T-helper 17 cell (primary cell): Measurements from ENCODE around the gene RPL18A. TPM values are rescaled to one million over a fixed set of nuclear protein-coding genes. Genes with fewer than 3 reads are reported as not detected.

Experiments
- ATAC-seq: fragments of 150-1000 bp; cut with Tn5 transposase; 2 replicates; pipeline ENCODE4 v1.10.0; 2021; ENCODE audit warnings: mild to moderate bottlenecking, moderate library complexity
- DNase-seq, 3 donors: peaks; one replicate each; pipeline versions ENCODE4 v3.0.0 to v3.0.0-alpha.2; 2020 to 2021
- H3K9me3 ChIP-seq: one replicate; pipeline ENCODE4 v1.7.0; 2013; ENCODE audit warnings: low read length, mild to moderate bottlenecking; ENCODE audit not compliant: control insufficient read depth, poor library complexity, severe bottlenecking
- H3K27ac Mint-ChIP-seq: one replicate; pipeline ENCODE4 v1.8.0; 2022; ENCODE audit warnings: mild to moderate bottlenecking, moderate library complexity, mixed read lengths
- H3K27me3 Mint-ChIP-seq: one replicate; pipeline ENCODE4 v1.8.0; 2022; ENCODE audit warnings: mixed read lengths
- H3K36me3 Mint-ChIP-seq: one replicate; pipeline ENCODE4 v1.8.0; 2022; ENCODE audit warnings: low read depth, mixed read lengths
- H3K4me1 Mint-ChIP-seq: one replicate; pipeline ENCODE4 v1.8.0; 2022; ENCODE audit warnings: mild to moderate bottlenecking, mixed read lengths
- H3K4me3 Mint-ChIP-seq: one replicate; pipeline ENCODE4 v1.8.0; 2022; ENCODE audit warnings: mild to moderate bottlenecking, moderate library complexity, mixed read lengths
- total RNA-seq, 4 donors: library from RNA in 2 of 4; stranded (reverse) in 2 of 4; gene quantifications; one replicate each; pipeline ENCODE4 v1.2.3 and lab custom pipeline; 2022 to 2026

Gene RPL18A
- total RNA-seq, 2 donors from 2014 or later: 3,447 to 3,486 TPM

GRCh38 chr19:17832443-17833208 lies 27.1 kb upstream of the RPL18A start:
- H3K27ac Mint-ChIP-seq: no peak overlapping the region
- H3K9me3 ChIP-seq: no peaks in the 10 kb centered on the region
- H3K4me3 Mint-ChIP-seq: no peak overlapping the region
- H3K36me3 Mint-ChIP-seq: peaks cover 19% of the 10 kb centered on the region
- ATAC-seq (no peak), DNase-seq (no peak)
- no peaks in the 10 kb centered on the region for H3K27me3 Mint-ChIP-seq
- peaks cover 22% of the 10 kb centered on the region for H3K4me1 Mint-ChIP-seq

- peaks cover 17% of the 10 kb centered on the region for H3K4me1 Mint-ChIP-seq
- H3K4me3 Mint-ChIP-seq: no peak overlapping the region
- DNase-seq: no peak
- peaks cover 16% of the 10 kb centered on the region for H3K36me3 Mint-ChIP-seq
- H3K27me3 Mint-ChIP-seq: no peaks in the 10 kb centered on the region
- peak; percentile 41 for ATAC-seq
- no peaks in the 10 kb centered on the region for H3K9me3 ChIP-seq
- peak overlapping the region; percentile 86 for H3K27ac Mint-ChIP-seq
These were observed 25.1 kb upstream of the RPL18A start for GRCh38 chr19:17834350-17835181.

GRCh38 chr19:17835182-17836006 lies 24.3 kb upstream of the RPL18A start:
- peak overlapping the region; percentile 86 for H3K27ac Mint-ChIP-seq
- DNase-seq (no peak), ATAC-seq (no peak)
- H3K27me3 Mint-ChIP-seq: no peaks in the 10 kb centered on the region
- H3K4me1 Mint-ChIP-seq: peaks cover 17% of the 10 kb centered on the region
- peak overlapping the region; percentile 53 for H3K4me3 Mint-ChIP-seq
- peaks cover 14% of the 10 kb centered on the region for H3K36me3 Mint-ChIP-seq
- no peaks in the 10 kb centered on the region for H3K9me3 ChIP-seq

- peaks cover 13% of the 10 kb centered on the region for H3K36me3 Mint-ChIP-seq
- H3K27ac Mint-ChIP-seq: peak overlapping the region; percentile 86
- peaks cover 20% of the 10 kb centered on the region for H3K4me1 Mint-ChIP-seq
- H3K4me3 Mint-ChIP-seq: no peak overlapping the region
- ATAC-seq (no peak), DNase-seq (no peak)
- H3K9me3 ChIP-seq: no peaks in the 10 kb centered on the region
- H3K27me3 Mint-ChIP-seq: no peaks in the 10 kb centered on the region
These were observed 23.2 kb upstream of the RPL18A start for GRCh38 chr19:17836530-17836929.

- no peaks in the 10 kb centered on the region for H3K9me3 ChIP-seq
- Mint-ChIP-seq H3K4me1 (peaks cover 18% of the 10 kb centered on the region), H3K4me3 (no peak overlapping the region), H3K27ac (peak overlapping the region; percentile 8), H3K36me3 (peaks cover 13% of the 10 kb centered on the region), H3K27me3 (no peaks in the 10 kb centered on the region)
- no peak for DNase-seq
- ATAC-seq: no peak
These were observed 21.7 kb upstream of the RPL18A start for GRCh38 chr19:17837972-17838371.

GRCh38 chr19:17840019-17840418 lies 19.7 kb upstream of the RPL18A start:
- H3K27ac Mint-ChIP-seq: no peak overlapping the region
- no peak overlapping the region for H3K4me3 Mint-ChIP-seq

DNA sequence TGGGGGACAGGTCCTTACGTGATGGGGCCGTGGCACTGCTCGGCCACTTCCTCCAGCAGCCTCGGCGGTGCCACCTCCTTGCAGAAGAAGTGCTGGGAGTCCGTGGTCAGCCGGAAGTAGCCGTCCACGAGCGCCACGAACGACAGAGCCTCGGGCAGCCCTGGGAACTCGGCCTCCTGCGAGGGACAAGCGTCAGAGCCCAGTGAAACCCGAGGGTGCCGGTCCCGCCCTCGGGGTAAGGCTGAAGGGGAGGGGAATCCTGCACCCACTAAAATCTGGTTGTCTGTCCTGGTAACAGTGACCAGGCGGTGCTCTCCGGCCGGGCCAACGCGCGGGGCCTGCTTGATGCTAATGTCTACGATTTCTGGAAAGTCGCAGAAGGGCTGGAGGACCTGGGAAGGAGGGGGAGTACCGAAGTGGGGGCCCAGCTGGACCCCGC lies 18.3 kb upstream of the RPL18A start:
- H3K27me3 Mint-ChIP-seq: no peaks in the 10 kb centered on the region
- peaks cover 26% of the 10 kb centered on the region for H3K4me1 Mint-ChIP-seq
- no peaks in the 10 kb centered on the region for H3K9me3 ChIP-seq
- no peak for ATAC-seq
- H3K27ac Mint-ChIP-seq: peak overlapping the region; percentile 75
- no peak for DNase-seq
- H3K4me3 Mint-ChIP-seq: no peak overlapping the region
- H3K36me3 Mint-ChIP-seq: peaks cover 9% of the 10 kb centered on the region

More at GRCh38 chr19:17840019-17840418, 19.7 kb upstream of the RPL18A start:
- DNase-seq (no peak), ATAC-seq (no peak)
- Mint-ChIP-seq H3K4me1 (peaks cover 31% of the 10 kb centered on the region), H3K27me3 (no peaks in the 10 kb centered on the region), H3K36me3 (peaks cover 16% of the 10 kb centered on the region)
- H3K9me3 ChIP-seq: no peaks in the 10 kb centered on the region

DNA sequence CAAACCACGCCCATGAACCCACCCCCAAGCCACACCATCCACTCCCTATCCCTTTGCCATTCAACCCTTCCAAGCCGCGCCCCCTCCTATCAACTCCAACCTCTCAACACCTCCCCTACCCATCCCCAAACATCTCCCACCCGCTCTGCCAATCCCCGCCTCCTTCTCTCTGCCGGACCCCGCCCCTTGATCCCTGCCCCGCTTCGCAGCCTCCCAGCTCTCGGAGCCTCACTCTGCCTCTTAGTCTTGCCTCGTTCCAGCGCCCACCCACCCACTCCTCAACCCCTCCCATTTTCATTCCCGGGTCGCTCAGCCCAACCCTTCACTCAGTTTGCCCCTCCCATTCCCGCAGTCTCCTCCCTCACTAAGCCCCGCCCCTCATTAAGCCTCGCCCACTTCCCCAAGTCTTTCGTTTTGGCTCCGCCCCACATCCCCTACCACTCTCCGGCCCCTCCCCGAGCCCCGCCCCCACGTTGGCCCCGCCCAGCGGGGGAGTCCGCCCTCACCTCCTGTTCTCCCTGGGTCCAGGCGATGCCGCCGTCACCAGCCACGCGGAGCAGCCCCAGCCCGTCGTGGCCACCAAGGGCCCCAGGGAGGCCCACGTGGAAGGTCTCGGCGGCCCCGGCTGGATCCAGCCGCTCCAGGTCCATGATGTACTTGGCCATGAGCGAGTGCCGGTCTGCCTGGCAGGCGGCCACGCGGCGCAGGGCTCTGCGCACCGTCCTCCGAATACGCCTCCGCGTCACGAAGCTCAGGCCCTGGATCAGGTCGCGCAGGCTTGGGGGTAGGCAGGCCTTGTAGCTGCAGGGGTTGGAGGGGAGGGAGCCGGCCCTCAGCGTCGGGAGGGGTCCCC lies 17.7 kb upstream of the RPL18A start:
- no peaks in the 10 kb centered on the region for H3K9me3 ChIP-seq
- Mint-ChIP-seq H3K27me3 (no peaks in the 10 kb centered on the region), H3K4me1 (peaks cover 22% of the 10 kb centered on the region), H3K36me3 (peaks cover 5% of the 10 kb centered on the region), H3K27ac (peak overlapping the region; percentile 75), H3K4me3 (no peak overlapping the region)
- DNase-seq (peak; percentile 26 to 40 (median 29)), ATAC-seq (peak; percentile 51)

DNA sequence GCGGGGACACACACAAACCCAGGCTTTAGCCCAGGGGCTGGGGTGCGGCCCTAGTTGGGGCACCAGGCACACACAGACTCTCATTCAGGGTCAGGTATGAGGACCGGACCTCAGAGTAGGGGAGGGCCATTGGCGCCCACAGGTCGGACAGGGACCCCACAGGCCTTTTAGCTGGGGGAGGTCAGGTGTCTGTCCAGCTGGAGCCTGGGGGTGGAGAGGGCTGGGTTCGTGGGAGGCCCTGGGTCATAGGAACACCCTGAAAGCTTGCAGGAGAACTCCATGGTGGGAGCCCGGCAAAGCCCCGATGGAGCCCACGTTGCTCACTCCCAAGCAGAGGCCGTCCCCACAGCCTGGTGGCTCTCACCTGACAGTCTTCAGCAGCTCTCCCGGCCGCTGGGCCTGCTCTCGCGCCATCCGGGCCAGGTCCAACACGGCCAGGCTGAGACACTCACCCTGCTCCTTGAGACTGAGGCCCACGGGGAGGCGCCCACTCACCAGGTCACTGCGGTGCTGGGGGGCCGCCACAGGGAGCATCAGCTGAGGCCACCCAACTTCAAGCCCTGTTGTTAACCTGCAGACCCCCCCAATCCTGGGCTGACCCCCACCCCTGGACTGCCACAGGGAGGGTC lies 16.9 kb upstream of the RPL18A start:
- H3K27ac Mint-ChIP-seq: no peak overlapping the region
- H3K4me3 Mint-ChIP-seq: no peak overlapping the region
- H3K9me3 ChIP-seq: no peaks in the 10 kb centered on the region
- peaks cover 23% of the 10 kb centered on the region for H3K4me1 Mint-ChIP-seq
- H3K36me3 Mint-ChIP-seq: peaks cover 6% of the 10 kb centered on the region
- no peaks in the 10 kb centered on the region for H3K27me3 Mint-ChIP-seq
- ATAC-seq: no peak
- no peak for DNase-seq

- peaks cover 28% of the 10 kb centered on the region for H3K4me1 Mint-ChIP-seq
- H3K36me3 Mint-ChIP-seq: peaks cover 5% of the 10 kb centered on the region
- H3K9me3 ChIP-seq: no peaks in the 10 kb centered on the region
- DNase-seq (no peak), ATAC-seq (no peak)
- peak overlapping the region; percentile 93 for H3K4me3 Mint-ChIP-seq
- H3K27me3 Mint-ChIP-seq: no peaks in the 10 kb centered on the region
- peak overlapping the region; percentile 96 for H3K27ac Mint-ChIP-seq
These were observed 16.4 kb upstream of the RPL18A start for GRCh38 chr19:17843292-17843827.

GRCh38 chr19:17843908-17844490 lies 15.7 kb upstream of the RPL18A start:
- H3K4me1 Mint-ChIP-seq: peaks cover 33% of the 10 kb centered on the region
- no peak for DNase-seq
- H3K9me3 ChIP-seq: no peaks in the 10 kb centered on the region
- H3K27ac Mint-ChIP-seq: peak overlapping the region; percentile 96
- H3K27me3 Mint-ChIP-seq: no peaks in the 10 kb centered on the region
- H3K4me3 Mint-ChIP-seq: peak overlapping the region; percentile 93
- ATAC-seq: no peak
- H3K36me3 Mint-ChIP-seq: peaks cover 5% of the 10 kb centered on the region
